PC-3 (cell line): Measurements from ENCODE around the gene ANKRD29. TPM values are rescaled to one million over a fixed set of nuclear protein-coding genes. Genes with fewer than 3 reads are reported as not detected.
"Not testable (repeated sequence)": the region's sequence is repeated elsewhere in the genome, so short reads cannot be mapped to it uniquely, and the experiment has no call there.

ENCODE experiments used
- ATAC-seq: fragments of 200-7000 bp; cut with Tn5 transposase; 2 replicates; pipeline ENCODE4 v1.9.1; 2020; ENCODE audit warnings: mild to moderate bottlenecking, moderate library complexity
- BruUV-seq: library from RNA; stranded (reverse); fragments of 400-500 nt; replicated peaks from 2 replicates; lab custom pipeline; 2021; lab: Mats Ljungman, UMichigan
- CTCF ChIA-PET: fragments of 300-600 bp; sonication (Branson Sonifier 250); formaldehyde crosslinking; loops from one replicate; lab custom pipeline; 2022; ENCODE audit warnings: antibody characterized with exemption; lab: Charles Lee
- POLR2A ChIA-PET: fragments of 300-600 bp; sonication (Branson Sonifier 250); formaldehyde crosslinking; loops from one replicate; lab custom pipeline; 2022; ENCODE audit warnings: antibody characterized with exemption; ENCODE audit not compliant: unreplicated experiment; lab: Charles Lee
- DNase-seq: peaks from one replicate; pipeline ENCODE4 v3.0.0-alpha.2; 2015
- H2AFZ ChIP-seq: fragments of 300-600 bp; sonication (generic); 2 replicates; pipeline ENCODE4 v1.6.0; 2016; ENCODE audit warnings: antibody characterized with exemption, low read length
- H3F3A ChIP-seq: fragments of 300-600 bp; sonication (generic); one replicate; pipeline ENCODE4 v1.6.0; 2017; ENCODE audit warnings: antibody characterized with exemption, low read length, control low read depth, mild to moderate bottlenecking; ENCODE audit not compliant: unreplicated experiment
- H3K27ac ChIP-seq: fragments of 300-600 bp; sonication (generic); 2 replicates; pipeline ENCODE4 v1.5.1; 2016; ENCODE audit warnings: mild to moderate bottlenecking, low read length
- H3K27me3 ChIP-seq: fragments of 300-600 bp; sonication (generic); 2 replicates; pipeline ENCODE4 v1.6.1; 2016; ENCODE audit warnings: low read length, mixed read lengths
- H3K36me3 ChIP-seq: fragments of 300-600 bp; sonication (generic); 2 replicates; pipeline ENCODE4 v1.6.1; 2016; ENCODE audit warnings: low read depth, mixed run types, low read length, mixed read lengths
- H3K4me1 ChIP-seq: fragments of 300-600 bp; sonication (generic); 2 replicates; pipeline ENCODE4 v1.5.1; 2016; ENCODE audit warnings: low read length; ENCODE audit not compliant: insufficient read depth
- H3K4me2 ChIP-seq: fragments of 300-600 bp; sonication (generic); 2 replicates; pipeline ENCODE4 v1.6.0; 2016; ENCODE audit warnings: low read length
- H3K4me3 ChIP-seq: fragments of 300-600 bp; sonication (generic); 2 replicates; pipeline ENCODE4 v1.5.1; 2016; ENCODE audit warnings: mild to moderate bottlenecking, low read length, mixed read lengths
- H3K79me2 ChIP-seq: fragments of 300-600 bp; sonication (generic); 2 replicates; pipeline ENCODE4 v1.6.1; 2017; ENCODE audit warnings: low read length, mixed read lengths
- H3K9ac ChIP-seq: fragments of 300-600 bp; sonication (generic); 2 replicates; pipeline ENCODE4 v1.6.0; 2016; ENCODE audit warnings: mild to moderate bottlenecking, low read length
- H3K9me2 ChIP-seq: fragments of 300-600 bp; sonication (generic); replicated peaks from 2 replicates; pipeline ENCODE4 v1.6.1; 2016; ENCODE audit warnings: mixed run types, low read length, mixed read lengths
- H3K9me3 ChIP-seq: fragments of 300-600 bp; sonication (generic); 2 replicates; pipeline ENCODE4 v1.6.1; 2016; ENCODE audit warnings: low read length, mixed read lengths
- H4K20me1 ChIP-seq: fragments of 300-600 bp; sonication (generic); 2 replicates; pipeline ENCODE4 v1.6.1; 2016; ENCODE audit warnings: low read length, mixed read lengths
- CTCF ChIP-seq: fragments of 300-600 bp; sonication (generic); conservative IDR thresholded peaks from 2 replicates; pipeline ENCODE4 v1.5.1; 2017; ENCODE audit warnings: antibody characterized with exemption, low read depth, mild to moderate bottlenecking, low read length
- EZH2 ChIP-seq: fragments of 300-600 bp; sonication (generic); IDR thresholded peaks from one replicate; pipeline ENCODE4 v1.6.1; 2017; ENCODE audit warnings: antibody characterized with exemption, mild to moderate bottlenecking, low read length; ENCODE audit not compliant: unreplicated experiment
- EZH2phosphoT487 ChIP-seq: fragments of 300-600 bp; sonication (generic); IDR thresholded peaks from 2 replicates; pipeline ENCODE4 v1.6.1; 2018; ENCODE audit warnings: mild to moderate bottlenecking, antibody characterized with exemption, low read length, borderline replicate concordance
- intact Hi-C: fragments of 100-400 bp; cut with micrococcal nuclease; formaldehyde crosslinking; loops from 2 replicates; pipeline ENCODE4 v1.9.0; 2023
- total RNA-seq: library from RNA; depleted of rRNA; stranded (reverse); fragments of >200 nt; gene quantifications from 2 replicates; pipeline ENCODE4 v1.2.3, GENCODE V29; 2014

ANKRD29 gene
- total RNA-seq, 1 experiment from 2014 or later, result 31.0 TPM

GRCh38 chr18:23578891-23579653 is 83.6 kb downstream of the ANKRD29 start:
- TF ChIP-seq EZH2phosphoT487 (no peak), EZH2 (no peak), CTCF (no peak)
- CTCF ChIA-PET, result no interaction called here
- Histone ChIP-seq H3F3A (no peaks in the 10 kb centered on the region), H3K4me1 (peaks cover 30% of the 10 kb centered on the region), H2AFZ (no peak overlapping the region), H4K20me1 (peaks cover 42% of the 10 kb centered on the region), H3K9me3 (no peaks in the 10 kb centered on the region), H3K79me2 (peaks cover 69% of the 10 kb centered on the region), H3K36me3 (peaks cover 3% of the 10 kb centered on the region), H3K27ac (no peak overlapping the region), H3K9ac (no peak overlapping the region), H3K4me2 (no peak overlapping the region), H3K9me2 (no peaks in the 10 kb centered on the region), H3K27me3 (no peaks in the 10 kb centered on the region), H3K4me3 (no peak overlapping the region)
- BruUV-seq, result no TSS peak
- POLR2A ChIA-PET, result no interaction called here
- intact Hi-C loops, result no loop called here
- DNase-seq (no peak), ATAC-seq (no peak)

GRCh38 chr18:23578067-23578701 is 84.5 kb downstream of the ANKRD29 start:
- no TSS peak for BruUV-seq
- TF ChIP-seq EZH2phosphoT487, result no peak
- no peak for TF ChIP-seq CTCF
- no peak for TF ChIP-seq EZH2
- Histone ChIP-seq H3K9me2 (no peaks in the 10 kb centered on the region), H3K36me3 (peaks cover 10% of the 10 kb centered on the region), H3K4me1 (peaks cover 31% of the 10 kb centered on the region), H3K79me2 (peaks cover 69% of the 10 kb centered on the region), H3F3A (no peaks in the 10 kb centered on the region), H2AFZ (no peak overlapping the region), H4K20me1 (peaks cover 41% of the 10 kb centered on the region), H3K9ac (no peak overlapping the region), H3K4me3 (no peak overlapping the region), H3K27me3 (no peaks in the 10 kb centered on the region), H3K4me2 (no peak overlapping the region), H3K9me3 (no peaks in the 10 kb centered on the region), H3K27ac (no peak overlapping the region)
- DNase-seq (no peak), ATAC-seq (no peak)
- CTCF ChIA-PET, result no interaction called here
- POLR2A ChIA-PET, result no interaction called here
- intact Hi-C loops, result no loop called here

- H4K20me1 ChIP-seq, result peaks cover 43% of the 10 kb centered on the region
These were observed 85.2 kb downstream of the ANKRD29 start for GRCh38 chr18:23577521-23577920.

More at GRCh38 chr18:23577521-23577920, 85.2 kb downstream of the ANKRD29 start:
- H3K27me3 ChIP-seq, BruUV-seq, H3K27ac ChIP-seq, POLR2A ChIA-PET, H3K9me3 ChIP-seq, H3F3A ChIP-seq, H3K4me2 ChIP-seq, H2AFZ ChIP-seq, H3K9me2 ChIP-seq, DNase-seq, H3K4me3 ChIP-seq, CTCF ChIA-PET, ATAC-seq, intact Hi-C loops, H3K9ac ChIP-seq: not testable (repeated sequence)
- peaks cover 31% of the 10 kb centered on the region for H3K4me1 ChIP-seq
- peaks cover 16% of the 10 kb centered on the region for H3K36me3 ChIP-seq
- peaks cover 69% of the 10 kb centered on the region for H3K79me2 ChIP-seq
